ENCODE results near the gene GLIPR1.
"Not testable (repeated sequence)": the region's sequence is repeated elsewhere in the genome, so short reads cannot be mapped to it uniquely, and the experiment has no call there.

Gene GLIPR1

GRCh38 chr12:75480469-75480949 lies at the start of gene GLIPR1:
Gene GLIPR1 (plus strand): TSS chr12:75480755. CDS start chr12:75480881, 126 bp downstream.
- DNase-seq: peak; percentile 25 to 60

- no peak for DNase-seq
Observed at GRCh38 chr12:75432924-75433323, 47.6 kb upstream of the GLIPR1 start.

- DNase-seq: no peak
Observed at GRCh38 chr12:75437564-75437963, 43.0 kb upstream of the GLIPR1 start.

- no peak for DNase-seq
Observed at GRCh38 chr12:75438059-75438754, 42.3 kb upstream of the GLIPR1 start.

DNA sequence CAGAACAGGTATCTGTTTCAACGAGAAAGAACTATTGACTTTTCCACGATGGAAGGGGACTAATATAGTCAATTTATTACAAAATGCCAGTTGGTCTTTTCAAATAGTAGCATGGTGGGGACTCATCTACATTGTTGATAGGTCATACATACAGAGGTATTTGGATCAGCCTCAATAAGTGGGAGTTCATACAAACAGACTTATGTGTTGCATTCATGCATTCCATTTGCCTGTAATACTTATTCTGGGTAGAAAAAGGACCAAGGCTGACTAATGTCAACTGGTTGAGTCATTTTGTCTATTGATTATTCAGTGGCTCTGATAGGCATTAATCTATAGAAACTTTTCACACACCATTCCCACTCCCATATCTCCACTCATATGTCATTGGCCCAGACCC lies 41.5 kb upstream of the GLIPR1 start:
- DNase-seq: no peak

GRCh38 chr12:75439930-75440329 lies 40.6 kb upstream of the GLIPR1 start:
- no peak for DNase-seq

- not testable (repeated sequence) for DNase-seq
Observed at GRCh38 chr12:75441687-75442449, 38.7 kb upstream of the GLIPR1 start.

- not testable (repeated sequence) for DNase-seq
Observed at GRCh38 chr12:75442454-75442853, 38.1 kb upstream of the GLIPR1 start.

DNA sequence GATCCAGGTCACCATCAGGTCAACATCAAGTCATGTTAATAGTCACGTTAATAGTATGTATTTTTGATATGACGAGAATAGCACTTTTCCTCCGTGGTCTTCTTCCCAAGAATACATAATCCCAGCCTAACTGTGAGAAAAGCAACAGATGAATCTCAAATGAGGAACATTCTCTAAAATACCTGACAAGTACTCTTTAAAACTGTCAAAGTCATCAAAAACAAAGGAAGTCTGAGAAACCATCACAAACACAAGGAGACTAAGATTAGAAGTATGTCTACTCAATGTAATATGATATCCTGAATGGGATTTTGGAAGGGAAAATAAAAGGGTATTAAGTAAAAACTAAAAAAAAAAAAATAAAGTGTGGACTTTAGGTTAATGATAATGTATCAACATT lies 36.8 kb upstream of the GLIPR1 start:
- no peak for DNase-seq

GRCh38 chr12:75444429-75445136 lies 36.0 kb upstream of the GLIPR1 start:
- no peak for DNase-seq

- not testable (repeated sequence) for DNase-seq
Observed at GRCh38 chr12:75445137-75445507, 35.4 kb upstream of the GLIPR1 start.

DNA sequence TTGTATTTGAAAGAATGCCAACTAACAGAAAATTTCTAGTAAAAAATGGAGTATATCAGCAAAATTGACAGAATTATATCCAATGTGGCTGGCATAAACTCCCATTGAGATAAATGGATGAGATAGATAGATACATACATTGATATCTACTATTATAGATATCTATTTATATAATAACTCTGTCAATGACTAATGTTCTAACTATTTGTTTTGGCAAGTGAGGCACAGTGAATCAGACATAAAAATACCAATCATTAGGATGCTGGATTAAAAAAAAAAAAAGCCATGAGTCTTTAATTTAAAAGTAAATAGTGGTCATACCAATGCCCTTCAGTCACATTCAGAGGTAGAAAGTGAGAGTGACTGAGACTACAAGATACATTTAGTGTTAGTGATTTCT lies 33.7 kb upstream of the GLIPR1 start:
- no peak for DNase-seq

GRCh38 chr12:75447691-75448393 lies 32.7 kb upstream of the GLIPR1 start:
- no peak for DNase-seq

DNA sequence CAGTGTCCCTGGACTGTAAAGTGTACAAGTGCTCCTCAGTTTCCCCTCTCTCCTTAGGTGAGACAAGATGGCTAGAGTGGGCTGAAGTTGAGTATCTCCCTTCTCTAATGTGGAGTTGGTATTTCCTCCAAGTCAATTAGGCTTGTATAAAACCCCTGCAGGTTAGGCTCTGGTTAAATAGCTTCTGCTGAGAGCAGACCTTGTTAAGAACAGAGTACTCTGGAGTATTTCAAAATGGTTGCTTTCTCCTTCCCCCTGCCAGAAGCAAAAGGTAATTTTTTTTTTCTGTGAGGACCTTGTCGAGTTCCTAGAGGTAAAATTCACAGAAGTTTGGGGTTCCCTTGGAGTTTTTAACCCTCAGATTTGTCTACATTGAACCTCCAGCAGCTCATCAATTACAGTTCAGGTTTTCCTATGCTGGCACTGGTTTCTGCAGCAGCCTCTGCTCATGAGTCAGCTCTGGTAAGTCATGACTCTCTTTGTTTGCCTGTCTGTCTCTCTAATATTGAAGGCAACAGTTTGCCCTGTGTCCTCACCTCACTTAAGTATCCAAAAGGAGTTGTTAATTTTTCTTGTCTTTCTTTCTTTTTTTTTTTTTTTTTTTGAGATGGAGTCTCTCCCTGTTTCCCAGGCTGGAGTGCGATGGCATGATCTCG lies 27.8 kb upstream of the GLIPR1 start:
- no peak for DNase-seq

GRCh38 chr12:75455839-75456238 lies 24.7 kb upstream of the GLIPR1 start:
- DNase-seq: no peak

DNA sequence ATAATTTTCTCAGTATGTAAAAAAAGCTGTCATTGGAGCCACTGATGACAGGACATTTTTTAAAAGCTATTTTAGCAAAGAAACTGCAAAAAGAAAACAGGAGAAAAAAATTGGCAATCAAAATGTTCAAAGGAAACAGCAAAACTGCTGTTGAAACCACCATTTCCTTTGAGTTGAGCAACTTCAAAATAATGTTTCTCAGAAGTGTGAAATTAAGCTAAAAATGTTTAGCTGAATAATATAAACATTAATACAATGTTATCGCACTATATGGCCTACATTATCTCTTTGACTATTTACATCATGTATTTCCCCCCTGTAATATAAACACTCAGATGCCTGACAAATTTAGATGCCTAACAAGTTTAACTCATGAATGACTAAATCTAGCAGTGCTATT lies 23.4 kb upstream of the GLIPR1 start:
- no peak for DNase-seq

DNA sequence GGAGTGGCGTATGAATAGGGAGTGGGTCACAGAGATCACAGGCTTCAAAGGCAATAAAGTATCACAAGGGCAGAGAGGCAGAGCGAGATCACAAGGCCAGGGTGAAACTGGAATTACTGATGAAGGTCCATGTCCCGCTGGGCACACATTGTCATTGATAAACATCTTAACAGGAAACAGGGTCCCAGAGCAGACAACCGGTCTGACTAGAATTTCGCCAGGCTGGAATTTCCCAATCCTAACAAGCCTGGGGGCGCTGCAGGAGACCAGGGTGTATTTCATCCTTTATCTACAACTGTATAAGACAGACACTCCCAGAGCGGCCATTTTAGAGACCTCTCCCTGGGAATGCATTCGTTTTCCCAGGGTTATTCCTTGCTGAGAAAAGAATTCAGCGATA lies 22.7 kb upstream of the GLIPR1 start:
- DNase-seq: not testable (repeated sequence)

- no peak for DNase-seq
Observed at GRCh38 chr12:75459755-75460154, 20.8 kb upstream of the GLIPR1 start.

DNA sequence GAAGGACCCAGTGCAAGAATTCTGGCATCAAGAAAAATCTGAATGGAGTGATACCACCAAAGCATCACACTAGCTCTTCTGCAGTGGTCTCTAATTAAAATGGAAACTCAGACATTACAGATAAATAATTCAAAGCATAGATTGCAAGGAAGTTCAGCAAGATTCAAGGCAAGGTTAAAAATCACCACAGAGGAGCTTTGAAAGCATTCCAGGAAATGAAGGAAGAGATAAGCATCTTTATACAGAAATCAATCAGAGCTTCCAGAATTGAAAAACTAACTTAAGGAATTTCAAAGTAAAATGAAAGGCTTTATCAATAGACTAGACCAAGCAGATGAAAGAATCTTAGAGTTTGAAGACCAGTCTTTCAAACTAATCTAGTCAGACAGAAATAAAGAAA lies 20.4 kb upstream of the GLIPR1 start:
- DNase-seq: no peak

DNA sequence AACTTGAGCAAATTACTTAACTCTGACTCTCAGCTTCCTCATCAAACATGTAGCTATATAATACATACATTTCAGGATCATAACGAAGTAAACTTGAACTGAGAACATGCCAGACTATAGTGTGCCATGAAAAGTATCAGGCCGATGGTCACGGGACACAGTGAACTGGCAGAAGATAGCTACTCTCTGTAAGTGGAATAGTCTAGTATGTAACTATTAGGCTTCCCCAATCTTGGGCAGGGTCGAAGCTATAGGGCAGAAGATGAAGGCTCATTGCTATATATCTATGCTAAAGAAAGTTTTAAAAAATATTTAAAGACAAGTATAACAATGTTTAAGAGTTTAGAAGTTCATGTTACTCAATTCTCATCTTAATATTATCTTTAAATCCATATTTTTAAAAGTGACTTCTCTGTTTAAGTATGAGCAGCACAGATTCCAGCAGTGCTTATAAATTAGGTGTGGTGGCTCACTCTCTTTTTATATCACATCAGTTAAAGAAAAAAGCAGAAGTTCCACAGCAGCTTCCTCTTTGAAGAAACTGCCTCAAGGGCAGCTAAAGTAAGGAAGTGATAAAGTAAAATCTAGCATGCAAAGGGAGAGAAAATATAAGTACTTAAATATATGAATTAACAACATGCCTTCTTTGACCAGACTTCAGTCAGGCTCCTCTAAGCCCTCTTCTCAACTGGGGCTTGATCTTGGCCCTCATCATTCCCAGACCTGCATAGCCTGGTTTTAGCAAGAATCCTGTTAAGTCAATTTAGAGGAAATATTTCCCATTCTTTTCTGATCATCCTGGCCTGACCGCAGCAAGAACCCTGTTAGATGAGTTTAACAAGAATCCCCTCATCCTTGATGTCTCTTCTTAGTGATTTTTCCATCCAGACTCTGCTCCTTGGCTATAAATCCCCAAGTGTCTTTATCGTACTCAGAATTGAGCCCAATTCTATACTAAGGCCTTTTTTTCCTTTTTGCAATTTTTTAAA lies 8.4 kb upstream of the GLIPR1 start:
- DNase-seq: peak in 1 of 2 donors; percentile 9

GRCh38 chr12:75474116-75474515 lies 6.4 kb upstream of the GLIPR1 start:
- DNase-seq: no peak
